GM18511 (cell line): Measurements from ENCODE around the gene NTRK1.
"Not testable (repeated sequence)": the region's sequence is repeated elsewhere in the genome, so short reads cannot be mapped to it uniquely, and the experiment has no call there.

ENCODE experiments used
- ATAC-seq: cut with Tn5 transposase; IDR thresholded peaks from one replicate; pipeline ENCODE4 v1.9.1; 2021; ENCODE audit warnings: mild to moderate bottlenecking, moderate library complexity; ENCODE audit not compliant: unreplicated experiment

The NTRK1 gene

DNA sequence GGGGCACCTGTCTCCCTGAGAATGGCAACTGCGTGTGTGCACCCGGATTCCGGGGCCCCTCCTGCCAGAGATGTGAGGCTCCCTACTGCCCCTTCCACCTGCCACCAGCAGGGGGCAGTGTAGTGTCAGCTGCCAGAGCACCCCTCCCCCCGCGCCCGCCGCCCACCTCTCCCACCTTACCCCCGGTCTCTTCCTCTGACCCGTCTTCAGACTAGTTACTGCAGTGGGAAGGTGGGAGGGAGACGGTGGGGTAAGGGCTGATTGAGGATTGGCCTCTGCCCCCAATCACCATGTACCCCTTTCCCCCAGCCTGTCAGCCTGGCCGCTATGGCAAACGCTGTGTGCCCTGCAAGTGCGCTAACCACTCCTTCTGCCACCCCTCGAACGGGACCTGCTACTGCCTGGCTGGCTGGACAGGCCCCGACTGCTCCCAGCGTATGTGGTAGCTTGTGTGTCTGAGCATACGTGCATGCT is 49.7 kb downstream of the NTRK1 start:
- ATAC-seq: no peak

GRCh38 chr1:156911577-156912298 is 51.1 kb downstream of the NTRK1 start:
- ATAC-seq: no peak

- ATAC-seq: no peak
Measured at GRCh38 chr1:156912310-156912709, 51.6 kb downstream of the NTRK1 start.

GRCh38 chr1:156912861-156913808 is 52.5 kb downstream of the NTRK1 start:
- ATAC-seq: no peak

- ATAC-seq: no peak
Measured at GRCh38 chr1:156913809-156914387, 53.2 kb downstream of the NTRK1 start.

DNA sequence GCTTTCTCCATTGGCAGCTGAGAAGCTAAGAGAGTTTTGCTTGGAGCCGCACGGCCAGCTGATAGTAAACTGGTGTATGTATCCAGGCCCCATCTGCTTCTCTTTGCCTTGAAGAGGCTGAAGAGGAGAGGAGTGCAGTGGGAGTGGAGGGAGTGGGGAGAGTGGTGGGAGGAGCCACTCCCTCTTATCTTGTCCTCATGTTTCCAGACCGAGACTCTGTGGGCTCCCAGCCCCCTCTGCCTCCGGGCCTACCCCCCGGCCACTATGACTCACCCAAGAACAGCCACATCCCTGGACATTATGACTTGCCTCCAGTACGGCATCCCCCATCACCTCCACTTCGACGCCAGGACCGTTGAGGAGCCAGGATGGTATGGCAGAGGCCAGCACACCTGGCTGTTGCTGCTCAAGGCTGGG is 53.8 kb downstream of the NTRK1 start:
- no peak for ATAC-seq

- ATAC-seq: no peak
Measured at GRCh38 chr1:156920233-156921052, 59.8 kb downstream of the NTRK1 start, which contains the start of gene LRRC71. TSS of gene LRRC71 (plus strand) at chr1:156920632. CDS start at chr1:156920804, 172 bp downstream.

GRCh38 chr1:156921053-156921529 is 60.4 kb downstream of the NTRK1 start:
- ATAC-seq: no peak

DNA sequence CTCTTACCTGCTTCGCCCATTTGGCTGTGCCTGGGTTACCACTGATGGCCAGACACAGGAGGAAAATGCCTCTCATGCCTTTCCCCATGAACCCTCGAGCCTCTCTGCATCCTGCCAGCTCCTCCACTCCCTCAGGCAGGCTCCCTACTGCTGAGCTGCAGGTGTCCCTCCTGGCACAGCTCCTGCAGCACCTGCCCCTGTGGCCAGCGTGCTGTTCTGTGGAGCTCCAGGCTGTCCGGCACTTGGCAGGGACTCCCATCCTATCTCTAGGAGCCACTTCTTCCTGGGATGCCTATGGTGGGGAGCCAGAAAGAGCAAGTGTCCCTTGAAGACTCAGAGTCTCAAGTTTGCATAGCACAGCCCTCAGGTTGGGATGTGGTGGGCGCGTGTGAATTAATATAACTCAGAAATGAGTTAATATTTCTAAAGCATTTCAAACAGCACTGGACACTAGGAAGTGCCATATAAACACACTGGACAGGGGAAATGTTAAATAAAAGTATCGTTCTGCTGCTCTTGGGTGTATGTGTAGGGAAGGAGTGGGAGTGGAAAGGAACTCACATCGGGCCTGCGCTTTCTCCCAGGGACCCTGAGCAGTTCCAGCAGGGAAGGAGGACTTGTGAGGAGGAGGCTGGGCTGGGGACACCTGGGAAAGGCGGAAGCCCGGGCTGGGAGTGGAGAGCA is 62.5 kb downstream of the NTRK1 start:
- no peak for ATAC-seq

DNA sequence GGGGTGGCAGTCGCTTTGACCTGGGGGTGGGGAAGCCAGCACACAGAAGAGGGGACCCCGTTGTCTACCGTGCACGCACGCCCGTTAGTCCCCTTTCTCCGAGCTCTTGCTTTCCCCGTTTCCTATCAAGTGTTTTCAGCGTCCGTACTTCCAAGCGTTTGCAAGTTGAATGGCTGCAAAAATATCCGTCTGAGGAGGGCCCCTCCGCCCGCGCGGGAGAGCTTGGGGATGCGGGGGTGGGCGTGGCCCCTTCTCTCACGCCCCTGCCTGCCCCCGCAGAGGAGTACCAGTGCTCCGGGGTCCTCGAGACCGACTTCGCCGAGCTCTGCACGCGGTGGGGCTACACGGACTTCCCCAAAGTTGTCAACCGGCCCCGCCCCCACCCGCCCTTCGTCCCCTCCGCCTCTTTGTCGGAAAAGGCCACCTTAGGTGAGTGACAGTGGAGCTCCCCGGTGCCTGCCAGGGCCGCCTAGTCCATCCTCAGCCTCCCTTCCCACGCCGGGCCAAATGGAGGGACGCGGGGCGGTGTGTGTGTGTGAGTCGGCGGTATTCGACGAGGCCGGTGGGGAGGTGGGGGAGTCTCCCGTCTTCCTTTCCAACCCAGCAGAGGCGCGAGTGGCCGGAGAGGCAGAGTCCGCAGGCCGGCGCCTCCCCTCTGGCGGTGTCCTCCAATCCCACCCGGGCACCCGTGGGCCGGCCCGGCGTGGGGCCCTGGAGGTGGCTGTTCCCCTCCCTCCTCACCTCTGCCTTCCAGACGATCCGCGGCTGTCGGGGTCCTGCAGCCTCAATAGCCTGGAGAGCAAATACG is 63.2 kb downstream of the NTRK1 start:
- no peak for ATAC-seq

DNA sequence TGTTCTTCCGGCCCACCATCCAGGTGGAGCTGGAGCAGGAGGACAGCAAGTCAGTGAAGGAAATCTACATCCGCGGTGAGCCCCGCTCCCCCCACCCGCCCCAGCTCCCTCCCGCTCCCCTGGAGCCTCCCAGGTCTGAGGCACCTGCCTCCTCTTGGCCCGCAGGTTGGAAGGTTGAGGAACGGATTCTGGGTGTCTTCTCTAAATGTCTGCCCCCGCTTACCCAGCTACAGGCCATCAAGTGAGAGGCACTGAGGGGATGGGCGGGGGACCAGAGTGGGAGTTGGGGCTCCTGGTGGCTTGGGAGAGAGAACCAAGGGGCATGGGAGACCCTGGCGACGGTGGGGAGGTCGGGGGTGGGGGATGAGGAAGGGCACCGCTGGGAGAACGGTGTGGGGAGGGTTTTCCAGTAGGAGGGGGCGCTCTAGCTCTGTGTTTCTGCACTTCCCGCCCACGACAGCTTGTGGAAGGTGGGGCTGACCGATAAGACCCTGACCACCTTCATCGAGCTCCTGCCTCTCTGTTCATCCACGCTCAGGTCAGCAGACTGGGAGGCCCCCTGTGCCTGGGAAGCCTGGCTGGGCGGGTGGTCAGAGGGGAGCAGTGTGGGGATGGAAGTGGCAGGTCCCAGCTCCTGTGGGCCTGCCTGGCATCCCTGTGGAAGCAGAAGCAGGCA is 64.0 kb downstream of the NTRK1 start:
- no peak for ATAC-seq

- no peak for ATAC-seq
Measured at GRCh38 chr1:156925154-156926010, 64.7 kb downstream of the NTRK1 start.

GRCh38 chr1:156926175-156926574 is 65.5 kb downstream of the NTRK1 start:
- ATAC-seq: peak; percentile 55

DNA sequence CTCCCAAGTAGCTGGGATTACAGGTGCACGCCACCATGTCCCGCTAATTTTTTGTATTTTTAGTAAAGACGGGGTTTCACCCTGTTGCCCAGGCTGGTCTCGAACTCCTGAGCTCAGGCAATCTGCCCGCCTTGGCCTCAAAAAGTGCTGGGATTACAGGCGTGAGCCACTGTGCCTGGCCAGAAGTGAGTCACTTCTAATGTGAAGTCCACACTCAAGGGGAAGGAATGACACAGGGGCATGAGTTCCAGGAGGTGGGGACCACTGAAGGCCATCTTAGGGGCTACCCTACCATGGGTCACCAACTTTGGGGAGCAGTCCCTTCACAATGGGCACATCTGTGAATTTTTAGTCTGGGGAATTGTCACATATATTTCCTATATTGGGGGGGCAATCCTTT is 66.0 kb downstream of the NTRK1 start:
- ATAC-seq: not testable (repeated sequence)

DNA sequence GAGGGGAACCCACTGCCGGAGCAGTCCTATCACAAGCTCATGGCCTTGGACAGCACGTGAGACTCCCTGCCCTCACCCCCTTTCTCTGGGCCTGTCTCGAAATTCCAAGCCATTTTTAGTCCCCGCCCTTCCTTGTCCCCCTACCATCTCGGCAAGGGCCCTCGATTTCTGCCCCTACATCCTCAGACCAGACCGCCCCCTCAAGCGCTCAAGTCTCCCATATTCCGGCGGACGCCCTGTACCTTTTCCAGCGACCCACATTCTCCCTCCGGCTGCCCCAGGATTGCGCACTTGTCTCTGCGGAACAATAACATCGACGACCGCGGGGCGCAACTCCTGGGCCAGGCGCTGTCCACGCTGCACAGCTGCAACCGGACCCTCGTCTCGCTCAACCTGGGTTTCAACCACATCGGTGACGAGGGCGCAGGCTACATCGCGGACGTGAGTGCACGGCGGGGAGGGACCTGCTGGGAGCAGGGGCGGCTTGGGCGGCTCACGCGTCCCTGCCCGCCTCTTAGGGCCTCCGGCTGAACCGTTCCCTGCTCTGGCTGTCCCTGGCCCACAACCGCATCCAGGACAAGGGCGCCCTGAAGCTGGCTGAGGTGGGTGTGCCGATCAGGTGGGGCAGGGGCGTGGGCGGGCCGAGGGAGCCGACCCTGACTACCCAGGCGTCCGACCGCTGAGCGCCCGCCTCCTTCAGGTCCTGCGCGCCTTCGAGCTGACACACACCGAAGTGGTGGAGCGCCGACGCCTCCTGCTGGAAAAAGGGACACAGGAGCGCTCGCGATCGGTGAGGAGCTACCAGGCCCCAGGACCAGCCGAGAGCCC is 66.8 kb downstream of the NTRK1 start:
- no peak for ATAC-seq

DNA sequence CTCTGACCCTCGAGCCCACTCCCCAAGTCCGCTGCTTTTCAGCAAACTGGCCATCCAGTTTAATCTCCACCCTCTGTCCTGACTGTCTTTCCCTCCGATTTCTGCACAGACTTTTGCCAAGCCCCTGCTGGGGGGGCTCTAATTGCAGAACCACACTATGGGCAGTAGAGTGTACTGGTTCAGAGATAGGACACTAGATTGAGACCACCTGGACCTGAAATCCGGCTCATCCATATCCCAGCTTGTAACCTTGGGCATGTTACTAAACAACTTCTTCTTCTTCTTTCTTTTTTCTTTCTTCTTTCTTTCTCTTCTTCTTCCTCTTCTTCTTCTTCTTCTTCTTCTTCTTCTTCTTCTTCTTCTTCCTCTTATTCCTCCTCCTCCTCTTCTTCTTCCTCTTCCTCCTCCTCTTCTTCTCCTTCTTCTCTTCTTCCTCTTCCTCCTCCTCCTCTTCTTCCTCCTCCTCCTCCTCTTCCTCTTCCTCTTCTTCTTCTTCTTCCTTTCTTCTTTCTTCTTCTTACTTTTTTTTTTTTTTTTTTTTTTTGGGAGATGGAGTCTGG is 67.5 kb downstream of the NTRK1 start:
- ATAC-seq: no peak
